NCI-H187 (cell line): ENCODE results near the gene OR51V1.

Experiments
- DNase-seq, 2 experiments: peaks; one replicate each; lab custom pipeline; 2025; lab: John Stamatoyannopoulos, UW

The OR51V1 gene

GRCh38 chr11:5230266-5230665, 29.8 kb upstream of the OR51V1 start:
- DNase-seq = no peak

GRCh38 chr11:5229796-5230195, 29.3 kb upstream of the OR51V1 start:
- DNase-seq = no peak

- no peak for DNase-seq
Measured at GRCh38 chr11:5229356-5229755, 28.9 kb upstream of the OR51V1 start.

DNA sequence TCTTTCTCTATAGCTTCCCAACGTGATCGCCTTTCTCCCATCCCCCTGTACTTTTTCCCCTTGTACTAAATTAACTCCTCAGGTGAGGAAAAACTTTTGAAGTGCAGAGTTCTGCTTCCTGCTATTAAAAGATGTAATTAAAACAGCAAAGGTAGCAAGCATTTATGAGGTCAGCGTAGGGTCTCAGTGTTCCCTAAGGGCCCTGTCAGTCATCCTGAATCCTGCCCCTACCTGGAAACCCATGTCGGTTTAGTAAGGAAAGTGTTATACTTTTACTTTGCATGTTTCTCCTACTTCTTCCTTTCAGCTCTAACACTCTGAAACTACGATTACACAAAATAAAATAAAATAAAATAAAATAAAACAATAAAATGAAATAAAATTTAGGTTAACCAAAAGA, 27.6 kb upstream of the OR51V1 start:
- no peak for DNase-seq

GRCh38 chr11:5227681-5228080, 27.2 kb upstream of the OR51V1 start:
- no peak for DNase-seq

- DNase-seq = no peak
Measured at GRCh38 chr11:5226732-5227310, 26.3 kb upstream of the OR51V1 start, which contains the start of gene HBB. Gene HBB, minus strand, starts transcription at chr11:5227071. Its CDS starts 50 bp downstream, at chr11:5227021.

DNA sequence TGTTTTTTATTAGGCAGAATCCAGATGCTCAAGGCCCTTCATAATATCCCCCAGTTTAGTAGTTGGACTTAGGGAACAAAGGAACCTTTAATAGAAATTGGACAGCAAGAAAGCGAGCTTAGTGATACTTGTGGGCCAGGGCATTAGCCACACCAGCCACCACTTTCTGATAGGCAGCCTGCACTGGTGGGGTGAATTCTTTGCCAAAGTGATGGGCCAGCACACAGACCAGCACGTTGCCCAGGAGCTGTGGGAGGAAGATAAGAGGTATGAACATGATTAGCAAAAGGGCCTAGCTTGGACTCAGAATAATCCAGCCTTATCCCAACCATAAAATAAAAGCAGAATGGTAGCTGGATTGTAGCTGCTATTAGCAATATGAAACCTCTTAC, 25.0 kb upstream of the OR51V1 start:
- DNase-seq = no peak

DNA sequence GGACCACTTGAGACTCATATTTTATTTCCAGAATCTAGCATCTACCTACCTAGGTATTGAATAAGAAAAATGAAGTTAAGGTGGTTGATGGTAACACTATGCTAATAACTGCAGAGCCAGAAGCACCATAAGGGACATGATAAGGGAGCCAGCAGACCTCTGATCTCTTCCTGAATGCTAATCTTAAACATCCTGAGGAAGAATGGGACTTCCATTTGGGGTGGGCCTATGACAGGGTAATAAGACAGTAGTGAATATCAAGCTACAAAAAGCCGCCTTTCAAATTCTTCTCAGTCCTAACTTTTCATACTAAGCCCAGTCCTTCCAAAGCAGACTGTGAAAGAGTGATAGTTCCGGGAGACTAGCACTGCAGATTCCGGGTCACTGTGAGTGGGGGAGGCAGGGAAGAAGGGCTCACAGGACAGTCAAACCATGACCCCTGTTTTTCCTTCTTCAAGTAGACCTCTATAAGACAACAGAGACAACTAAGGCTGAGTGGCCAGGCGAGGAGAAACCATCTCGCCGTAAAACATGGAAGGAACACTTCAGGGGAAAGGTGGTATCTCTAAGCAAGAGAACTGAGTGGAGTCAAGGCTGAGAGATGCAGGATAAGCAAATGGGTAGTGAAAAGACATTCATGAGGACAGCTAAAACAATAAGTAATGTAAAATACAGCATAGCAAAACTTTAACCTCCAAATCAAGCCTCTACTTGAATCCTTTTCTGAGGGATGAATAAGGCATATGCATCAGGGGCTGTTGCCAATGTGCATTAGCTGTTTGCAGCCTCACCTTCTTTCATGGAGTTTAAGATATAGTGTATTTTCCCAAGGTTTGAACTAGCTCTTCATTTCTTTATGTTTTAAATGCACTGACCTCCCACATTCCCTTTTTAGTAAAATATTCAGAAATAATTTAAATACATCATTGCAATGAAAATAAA, 24.3 kb upstream of the OR51V1 start:
- no peak for DNase-seq

- DNase-seq = no peak
Measured at GRCh38 chr11:5223686-5224085, 23.2 kb upstream of the OR51V1 start.

- no peak for DNase-seq
Measured at GRCh38 chr11:5223146-5223545, 22.7 kb upstream of the OR51V1 start.

DNA sequence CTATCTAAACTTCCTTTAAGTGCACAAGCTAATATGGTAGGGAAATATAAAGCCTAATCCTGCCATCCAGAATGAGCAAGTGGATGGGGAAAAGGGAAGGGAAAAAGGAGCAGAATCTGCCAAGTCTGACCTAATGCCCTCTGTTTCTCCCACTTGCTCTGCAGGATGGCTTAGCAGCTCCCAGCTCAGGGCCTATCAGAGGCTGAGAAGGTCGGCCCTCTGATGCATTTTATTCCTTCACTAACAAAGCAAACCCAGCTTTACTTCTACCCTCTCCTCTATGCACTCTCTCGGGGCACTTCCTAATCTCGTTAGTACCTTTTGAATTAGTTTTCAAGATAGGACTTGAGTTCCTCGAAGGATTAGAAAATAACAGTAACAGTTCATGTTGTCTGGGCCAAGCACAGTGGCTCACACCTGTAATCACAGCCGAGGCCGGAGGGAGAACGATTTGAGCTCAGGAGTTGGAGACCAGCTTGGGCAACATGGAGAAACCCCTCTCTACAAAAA, 9.9 kb upstream of the OR51V1 start:
- no peak for DNase-seq

GRCh38 chr11:5204787-5205186, 4.3 kb upstream of the OR51V1 start:
- no peak for DNase-seq

- DNase-seq = no peak
Measured at GRCh38 chr11:5203366-5203765, 2.9 kb upstream of the OR51V1 start.

DNA sequence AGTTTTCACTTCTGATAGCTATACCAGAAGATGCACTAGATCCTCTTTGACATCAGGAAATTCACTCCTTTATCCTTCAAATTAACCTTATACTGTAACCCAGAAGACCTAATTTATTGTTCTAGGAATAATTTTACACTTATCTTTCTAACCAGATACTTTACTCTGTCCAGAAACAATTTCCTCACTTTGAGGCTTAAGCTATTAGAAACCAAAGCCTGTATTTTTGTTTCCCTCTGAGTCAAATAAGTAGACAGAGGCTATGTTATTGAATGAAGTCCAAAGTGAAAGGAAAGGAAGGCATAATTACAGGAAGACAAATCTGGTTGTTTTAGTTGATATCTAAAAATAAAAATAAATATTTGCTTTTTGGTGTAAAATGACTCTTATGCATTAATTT, 2.2 kb downstream of the OR51V1 start:
- no peak for DNase-seq

GRCh38 chr11:5197536-5197935, 2.9 kb downstream of the OR51V1 start:
- no peak for DNase-seq

GRCh38 chr11:5196731-5197130, 3.8 kb downstream of the OR51V1 start:
- no peak for DNase-seq

- no peak for DNase-seq
Measured at GRCh38 chr11:5196067-5196466, 4.4 kb downstream of the OR51V1 start.

DNA sequence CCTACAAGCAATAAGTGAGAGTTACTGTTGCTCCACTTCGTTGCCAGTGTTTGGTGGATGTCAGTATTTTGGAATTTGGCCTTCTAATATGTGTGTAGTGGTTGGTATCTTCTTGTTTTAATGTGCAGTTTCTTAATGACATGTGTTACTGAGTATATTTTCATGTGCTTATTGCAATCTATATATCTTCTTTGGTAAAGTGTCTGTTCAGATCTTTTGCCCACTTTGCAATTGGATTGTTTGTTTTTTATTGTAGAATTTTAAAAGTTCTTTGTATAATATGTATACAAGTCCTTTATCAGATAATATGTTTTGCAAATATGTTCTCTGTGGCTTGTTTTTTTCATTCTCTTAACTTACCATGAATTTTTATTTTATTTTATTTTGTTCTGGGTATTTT, 7.7 kb downstream of the OR51V1 start:
- DNase-seq = no peak

GRCh38 chr11:5188201-5188600, 12.3 kb downstream of the OR51V1 start:
- DNase-seq = no peak

DNA sequence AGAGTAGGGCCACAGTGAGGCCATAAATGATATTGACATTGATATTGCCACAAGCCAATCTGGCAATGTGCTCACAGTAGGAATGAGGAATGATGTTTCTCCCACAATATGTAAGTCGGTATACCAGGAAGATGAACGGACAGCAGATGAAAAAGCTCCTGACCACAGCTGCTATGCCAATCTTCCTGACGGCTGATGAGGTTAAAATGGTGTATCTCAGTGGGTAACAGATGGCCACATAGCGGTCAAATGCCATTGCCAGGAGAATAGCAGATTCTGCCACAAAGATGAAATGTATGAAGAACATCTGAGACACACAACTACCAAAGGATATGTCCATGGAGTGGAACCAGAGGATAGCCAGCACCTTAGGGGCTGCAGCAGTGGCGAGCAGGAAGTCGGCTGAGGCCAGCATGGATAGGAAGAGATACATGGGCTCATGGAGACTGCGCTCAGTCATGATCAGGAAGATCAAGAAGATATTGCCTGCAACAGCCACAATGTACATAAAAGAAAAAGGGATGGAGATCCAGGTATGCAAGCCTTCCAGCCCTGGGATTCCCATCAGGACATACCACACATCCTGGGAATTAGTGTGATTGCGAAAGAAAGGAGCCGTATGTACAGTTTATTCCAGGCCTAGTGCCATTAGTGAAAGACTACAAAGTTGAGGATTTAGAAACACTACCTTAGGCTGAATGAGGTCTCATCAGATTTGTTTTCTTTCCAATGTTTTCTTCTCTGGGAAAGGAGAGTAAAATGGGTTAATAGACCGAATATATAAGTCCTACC, 22.2 kb downstream of the OR51V1 start:
- no peak for DNase-seq

GRCh38 chr11:5174934-5175333, 25.5 kb downstream of the OR51V1 start:
- DNase-seq = no peak

DNA sequence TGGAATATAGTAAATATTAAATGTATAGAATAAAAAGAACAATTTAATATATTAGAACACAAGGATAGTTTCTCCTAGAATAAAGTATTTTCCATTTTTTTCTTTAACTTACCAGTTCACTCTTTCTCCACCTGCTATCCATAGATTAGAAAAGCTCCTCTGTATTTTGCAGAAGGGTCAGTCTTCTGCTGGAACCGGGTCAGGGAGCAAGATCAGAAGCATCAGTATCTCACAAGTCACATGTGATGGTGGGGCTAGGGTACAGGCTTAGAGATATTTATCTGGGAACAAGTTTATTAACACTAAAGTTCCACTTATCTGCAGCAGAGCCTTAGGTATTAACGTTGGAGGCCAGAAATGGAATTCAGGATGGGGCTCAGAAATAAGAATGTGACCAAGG, 28.6 kb downstream of the OR51V1 start:
- no peak for DNase-seq
